Liver (tissue), 9 donors: ENCODE data around the gene GAL3ST3. TPM values are rescaled to one million over a fixed set of nuclear protein-coding genes. Genes with fewer than 3 reads are reported as not detected.
"Not testable (repeated sequence)": the region's sequence is repeated elsewhere in the genome, so short reads cannot be mapped to it uniquely, and the experiment has no call there.

Source experiments
- DNase-seq: peaks from one replicate; pipeline ENCODE4 v3.0.0-alpha.2; 2017; ENCODE audit warnings: low spot score
- H3K27ac ChIP-seq, 2 donors: one replicate each; pipeline ENCODE4 v1.7.0; 2013; ENCODE audit warnings: inconsistent platforms in 2 of 2, low read length in 2 of 2, control low read depth in 1 of 2, low read depth in 1 of 2, mild to moderate bottlenecking in 1 of 2
- H3K27me3 ChIP-seq, 4 donors: one replicate each; pipeline versions ENCODE4 v1.6.1 to v1.7.0; 2013; ENCODE audit warnings: low read length in 3 of 4, inconsistent platforms in 1 of 4, mild to moderate bottlenecking in 1 of 4, moderate library complexity in 1 of 4; ENCODE audit not compliant: control insufficient read depth in 4 of 4, insufficient read depth in 4 of 4
- H3K36me3 ChIP-seq, 4 donors: one replicate each; pipeline versions ENCODE4 v1.6.1 to v1.7.0; 2013; ENCODE audit warnings: low read length in 3 of 4, mild to moderate bottlenecking in 3 of 4, low read depth in 1 of 4, moderate library complexity in 1 of 4; ENCODE audit not compliant: control insufficient read depth in 4 of 4, insufficient read depth in 3 of 4
- H3K4me1 ChIP-seq, 4 donors: one replicate each; pipeline versions ENCODE4 v1.6.1 to v1.7.0; 2013; ENCODE audit warnings: low read length in 3 of 4, mild to moderate bottlenecking in 3 of 4, moderate library complexity in 1 of 4; ENCODE audit not compliant: control insufficient read depth in 4 of 4, insufficient read depth in 4 of 4
- H3K4me3 ChIP-seq, 3 donors: one replicate each; pipeline versions ENCODE4 v1.6.1 to v1.7.0; 2013; ENCODE audit warnings: low read length in 3 of 3, control low read depth in 1 of 3, low read depth in 1 of 3, mild to moderate bottlenecking in 1 of 3
- H3K9ac ChIP-seq, 2 donors: one replicate each; pipeline ENCODE4 v1.7.0; 2013; ENCODE audit warnings: low read length in 2 of 2, mild to moderate bottlenecking in 2 of 2, moderate library complexity in 2 of 2, control low read depth in 1 of 2, low read depth in 1 of 2
- H3K9me3 ChIP-seq, 4 donors: one replicate each; pipeline versions ENCODE4 v1.6.1 to v1.7.0; 2013; ENCODE audit warnings: low read length in 3 of 4; ENCODE audit not compliant: control insufficient read depth in 4 of 4
- ATF3 ChIP-seq: IDR thresholded peaks from 2 replicates; pipeline ENCODE4 v1.6.1; 2016; ENCODE audit warnings: antibody characterized with exemption
- CTCF ChIP-seq: fragments of 150-350 bp; IDR thresholded peaks from 2 replicates; pipeline ENCODE4 v1.5.1; 2017; ENCODE audit warnings: improper control_type of control experiment, low read depth, low read length; ENCODE audit not compliant: missing input control
- EGR1 ChIP-seq, 2 donors: IDR thresholded peaks; 2 replicates each; pipeline ENCODE4 v1.6.1; 2016 to 2018; ENCODE audit warnings: antibody characterized with exemption in 2 of 2, low read depth in 2 of 2
- FOXA1 ChIP-seq: IDR thresholded peaks from 2 replicates; pipeline ENCODE4 v1.6.1; 2016; ENCODE audit warnings: antibody characterized with exemption
- FOXA2 ChIP-seq: IDR thresholded peaks from 2 replicates; pipeline ENCODE4 v1.6.1; 2016; ENCODE audit warnings: antibody characterized with exemption
- GABPA ChIP-seq, 2 donors: IDR thresholded peaks in 1 of 2; conservative IDR thresholded peaks in 1 of 2; 2 replicates each; pipeline ENCODE4 v1.6.1; 2016; ENCODE audit warnings: antibody characterized with exemption in 2 of 2, mild to moderate bottlenecking in 1 of 2, moderate library complexity in 1 of 2
- MAX ChIP-seq: IDR thresholded peaks from 2 replicates; pipeline ENCODE4 v1.6.1; 2016; ENCODE audit warnings: antibody characterized with exemption
- NR2F2 ChIP-seq: IDR thresholded peaks from 2 replicates; pipeline ENCODE4 v1.6.1; 2016; ENCODE audit warnings: antibody characterized with exemption
- RAD21 ChIP-seq, 2 donors: IDR thresholded peaks; 2 replicates each; pipeline ENCODE4 v1.6.1; 2016; ENCODE audit warnings: antibody characterized with exemption in 2 of 2, mild to moderate bottlenecking in 2 of 2
- REST ChIP-seq: IDR thresholded peaks from 2 replicates; pipeline ENCODE4 v1.6.1; 2016; ENCODE audit warnings: antibody characterized with exemption, mild to moderate bottlenecking
- RXRA ChIP-seq, 2 donors: IDR thresholded peaks; 2 replicates each; pipeline ENCODE4 v1.6.1; 2017 to 2018; ENCODE audit warnings: antibody characterized with exemption in 2 of 2, mild to moderate bottlenecking in 1 of 2
- TAF1 ChIP-seq: conservative IDR thresholded peaks from 2 replicates; pipeline ENCODE4 v1.6.1; 2016; ENCODE audit warnings: antibody characterized with exemption, mild to moderate bottlenecking
- ZBTB33 ChIP-seq: IDR thresholded peaks from 2 replicates; pipeline ENCODE4 v1.6.1; 2016; ENCODE audit warnings: antibody characterized with exemption
- WGBS: extraction: QIAGEN DNeasy Blood & Tissue Kit; methylation state at CpG from one replicate; pipeline ENCODE4 v1.1.7; 2013; 5-methylcytosine and 5-hydroxymethylcytosine counted together
- polyA plus RNA-seq, 2 donors: library from polyadenylated mRNA; stranded (reverse) in 1 of 2; unstranded in 1 of 2; fragments of 200-250 nt in 1 of 2; fragments of >200 nt in 1 of 2; fragmentation: Nextera tagmentation in 1 of 2; extraction: Ambion mirVana in 1 of 2; gene quantifications; one replicate each; pipeline versions ENCODE4 v1.2.1 to v1.2.3, GENCODE V29; 2013 to 2015
- total RNA-seq, 2 donors: library from RNA; depleted of rRNA; stranded (reverse); fragments of >200 nt; gene quantifications; one replicate each; pipeline ENCODE4 v1.2.3, GENCODE V29; 2014
- donor health status: healthy.
- donor health status: healthy.
- donor health status: healthy.
- donor health status: healthy.
- donor health status: healthy.

GAL3ST3 gene
- total and polyA plus RNA-seq, 4 donors: not detected

GRCh38 chr11:66010036-66010435 lies 38.9 kb downstream of the GAL3ST3 start:
- H3K9ac ChIP-seq, H3K4me1 ChIP-seq, DNase-seq, H3K4me3 ChIP-seq, H3K9me3 ChIP-seq, H3K36me3 ChIP-seq, H3K27ac ChIP-seq: not testable (repeated sequence)
- 68% methylated on average over 4 of the region's 4 CpGs for WGBS
- peaks cover 0 to 14% (median 0%) of the 10 kb centered on the region in 4 donors for H3K27me3 ChIP-seq

GRCh38 chr11:66008468-66009101 lies 40.4 kb downstream of the GAL3ST3 start:
- Histone ChIP-seq H3K9ac (no peak overlapping the region), H3K9me3 (no peaks in the 10 kb centered on the region), H3K27me3 (peaks cover 0 to 14% (median 0%) of the 10 kb centered on the region in 4 donors), H3K4me3 (no peak overlapping the region), H3K36me3 (peaks cover 0 to 8% (median 3%) of the 10 kb centered on the region in 4 donors), H3K27ac (no peak overlapping the region), H3K4me1 (peaks cover 0 to 8% (median 5%) of the 10 kb centered on the region in 4 donors)
- DNase-seq: no peak
- 77% methylated on average over 10 of the region's 10 CpGs for WGBS
- TF ChIP-seq REST: no peak
- no peak for TF ChIP-seq ZBTB33
- no peak for TF ChIP-seq GABPA (IDR thresholded peaks at IDR 0.05 in 1 of 2, conservative IDR thresholded peaks at IDR 0.05 in 1 of 2)

GRCh38 chr11:66008095-66008467 lies 40.9 kb downstream of the GAL3ST3 start:
- TF ChIP-seq FOXA1: no peak
- no peak for TF ChIP-seq FOXA2
- no peak for TF ChIP-seq NR2F2
- TF ChIP-seq CTCF: no peak
- no peak for TF ChIP-seq RXRA (IDR thresholded peaks at IDR 0.05)
- no peak for TF ChIP-seq TAF1
- no peak for TF ChIP-seq REST
- no peak for TF ChIP-seq MAX
- no peak for TF ChIP-seq ATF3
- TF ChIP-seq RAD21 (IDR thresholded peaks at IDR 0.05): no peak
- no peak for TF ChIP-seq EGR1 (IDR thresholded peaks at IDR 0.05; ENCODE audit: low read depth in 2 of 2)
- Histone ChIP-seq H3K9ac (no peak overlapping the region), H3K4me3 (no peak overlapping the region), H3K27ac (no peak overlapping the region), H3K4me1 (peaks cover 4 to 10% (median 9%) of the 10 kb centered on the region in 4 donors), H3K27me3 (peaks cover 0 to 10% (median 0%) of the 10 kb centered on the region in 4 donors), H3K9me3 (no peaks in the 10 kb centered on the region), H3K36me3 (peaks cover 0 to 8% (median 3%) of the 10 kb centered on the region in 4 donors)
- no peak for DNase-seq
- WGBS: 86% methylated on average over 2 of the region's 2 CpGs
